WTC11 (cell line): ENCODE results near the gene BRMS1. TPM values are rescaled to one million over a fixed set of nuclear protein-coding genes. Genes with fewer than 3 reads are reported as not detected.

Experiments
- ATAC-seq: fragments of 200-7000 bp; cut with Tn5 transposase; 2 replicates; pipeline ENCODE4 v1.10.0; 2021; ENCODE audit warnings: mild to moderate bottlenecking, moderate library complexity
- CTCF ChIA-PET: fragments of 300-600 bp; sonication (Branson Sonifier 250); formaldehyde crosslinking; loops from one replicate; lab custom pipeline; 2021; ENCODE audit warnings: antibody characterized with exemption; lab: Charles Lee
- POLR2A ChIA-PET: fragments of 350-600 bp; sonication (Branson Sonifier 250); formaldehyde crosslinking; loops from one replicate; lab custom pipeline; 2021; ENCODE audit warnings: antibody characterized with exemption; lab: Charles Lee
- DNase-seq: peaks from one replicate; pipeline ENCODE4 v3.0.0; 2021; ENCODE audit warnings: low spot score
- H3K27ac Mint-ChIP-seq: 2 replicates; pipeline ENCODE4 v1.8.0; 2021; ENCODE audit warnings: mixed read lengths
- H3K27me3 Mint-ChIP-seq: 2 replicates; pipeline ENCODE4 v1.8.0; 2021; ENCODE audit warnings: low read depth, mild to moderate bottlenecking, moderate library complexity, mixed read lengths
- H3K36me3 Mint-ChIP-seq: 2 replicates; pipeline ENCODE4 v1.8.0; 2021; ENCODE audit warnings: mixed read lengths
- H3K4me1 Mint-ChIP-seq: 2 replicates; pipeline ENCODE4 v1.8.0; 2022; ENCODE audit warnings: mixed read lengths
- H3K4me3 Mint-ChIP-seq: 2 replicates; pipeline ENCODE4 v1.8.0; 2021; ENCODE audit warnings: mild to moderate bottlenecking, moderate library complexity, mixed read lengths
- H3K9me3 Mint-ChIP-seq: 2 replicates; pipeline ENCODE4 v1.8.0; 2021; ENCODE audit warnings: mixed read lengths
- ATF2 ChIP-seq: sonication (generic); formaldehyde crosslinking; IDR thresholded peaks from 2 replicates; pipeline ENCODE4 v1.8.1; 2022; ENCODE audit warnings: low read depth, missing genetic modification reagents, borderline replicate concordance
- CREB1 ChIP-seq: sonication (generic); formaldehyde crosslinking; IDR thresholded peaks from 2 replicates; pipeline ENCODE4 v1.8.0; 2023; ENCODE audit warnings: mild to moderate bottlenecking, missing genetic modification reagents
- ELF4 ChIP-seq: sonication (generic); formaldehyde crosslinking; IDR thresholded peaks from 2 replicates; pipeline ENCODE4 v1.8.1; 2022; ENCODE audit warnings: low read depth, mild to moderate bottlenecking, moderate library complexity, missing genetic modification reagents
- ESRRA ChIP-seq: sonication (generic); formaldehyde crosslinking; IDR thresholded peaks from 2 replicates; pipeline ENCODE4 v1.8.1; 2022; ENCODE audit warnings: mild to moderate bottlenecking, missing genetic modification reagents, borderline replicate concordance
- FOXP1 ChIP-seq: sonication (generic); formaldehyde crosslinking; IDR thresholded peaks from 2 replicates; pipeline ENCODE4 v1.8.0; 2022; ENCODE audit warnings: missing genetic modification reagents, mild to moderate bottlenecking, moderate library complexity, borderline replicate concordance
- IRF1 ChIP-seq: sonication (generic); formaldehyde crosslinking; IDR thresholded peaks from 2 replicates; pipeline ENCODE4 v1.8.0; 2023; ENCODE audit warnings: missing genetic modification reagents
- NFE2L1 ChIP-seq: sonication (generic); formaldehyde crosslinking; IDR thresholded peaks from 2 replicates; pipeline ENCODE4 v1.8.1; 2023; ENCODE audit warnings: missing genetic modification reagents
- NR1H2 ChIP-seq: sonication (generic); formaldehyde crosslinking; IDR thresholded peaks from 2 replicates; pipeline ENCODE4 v1.9.0; 2021; ENCODE audit warnings: mild to moderate bottlenecking, moderate library complexity, missing genetic modification reagents
- PRDM15 ChIP-seq: sonication (generic); formaldehyde crosslinking; IDR thresholded peaks from 2 replicates; pipeline ENCODE4 v1.8.0; 2022; ENCODE audit warnings: missing genetic modification reagents
- SOX15 ChIP-seq: fragments of 250-450 bp; sonication (Bioruptor Pico); IDR thresholded peaks from 2 replicates; pipeline ENCODE4 v1.9.0; 2021; ENCODE audit warnings: mild to moderate bottlenecking
- SP1 ChIP-seq: sonication (generic); formaldehyde crosslinking; conservative IDR thresholded peaks from 2 replicates; pipeline ENCODE4 v1.8.1; 2022; ENCODE audit warnings: missing genetic modification reagents
- TCF7 ChIP-seq: sonication (generic); formaldehyde crosslinking; IDR thresholded peaks from 2 replicates; pipeline ENCODE4 v1.8.0; 2022; ENCODE audit warnings: mild to moderate bottlenecking, low read depth, missing genetic modification reagents, moderate library complexity
- USF2 ChIP-seq: sonication (generic); formaldehyde crosslinking; IDR thresholded peaks from 2 replicates; pipeline ENCODE4 v1.8.1; 2023; ENCODE audit warnings: mild to moderate bottlenecking, missing genetic modification reagents, moderate library complexity
- ZNF219 ChIP-seq: sonication (generic); formaldehyde crosslinking; IDR thresholded peaks from 2 replicates; pipeline ENCODE4 v1.8.0; 2023; ENCODE audit warnings: missing genetic modification reagents, mild to moderate bottlenecking, borderline replicate concordance
- ZNF532 ChIP-seq: fragments of 250-450 bp; sonication (Bioruptor Pico); IDR thresholded peaks from 2 replicates; pipeline ENCODE4 v1.9.0; 2021; ENCODE audit warnings: mild to moderate bottlenecking, borderline replicate concordance
- ZNF671 ChIP-seq: fragments of 250-450 bp; sonication (Bioruptor Pico); IDR thresholded peaks from 2 replicates; pipeline ENCODE4 v1.8.0; 2021; ENCODE audit warnings: mild to moderate bottlenecking
- total RNA-seq: library from RNA; stranded (reverse); gene quantifications from 3 replicates; pipeline ENCODE4 v1.2.3, GENCODE V29; 2021

Gene BRMS1
- total RNA-seq, 1 experiment from 2014 or later = 44.5 TPM

GRCh38 chr11:66330931-66331330 is 14.0 kb downstream of the BRMS1 start:
- ChIA-PET POLR2A (interaction anchor here (1.1 kb wide), 1 partner anchor 18 kb away, joined by 3 read pairs; no protein-coding TSS in a partner anchor), CTCF (interaction anchor here (0.5 to 8.7 kb wide), 3 partner anchors 19 to 1303 kb away, joined by 3 to 319 read pairs (median 3); no protein-coding TSS in a partner anchor)
- peaks cover 11% of the 10 kb centered on the region for H3K27me3 Mint-ChIP-seq
- H3K27ac Mint-ChIP-seq = no peak overlapping the region
- no peak overlapping the region for H3K4me3 Mint-ChIP-seq
- no peaks in the 10 kb centered on the region for H3K36me3 Mint-ChIP-seq
- ATAC-seq = no peak
- DNase-seq = no peak
- TF ChIP-seq CREB1 (CRISPR knock-in tag) (no peak), USF2 (no peak), NFE2L1 (no peak), ZNF219 (CRISPR knock-in tag) (no peak), PRDM15 (CRISPR knock-in tag) (no peak), ELF4 (CRISPR knock-in tag) (no peak), ATF2 (no peak), ZNF532 (no peak), SP1 (CRISPR knock-in tag) (no peak), ZNF671 (CRISPR knock-in tag) (no peak), TCF7 (CRISPR knock-in tag) (no peak), NR1H2 (CRISPR knock-in tag) (no peak), IRF1 (CRISPR knock-in tag) (no peak), FOXP1 (no peak), SOX15 (no peak), ESRRA (CRISPR knock-in tag) (no peak)
- TF ChIP-seq, all 79 proteins: peak for 0
- Mint-ChIP-seq H3K4me1 (peaks cover 17% of the 10 kb centered on the region), H3K9me3 (no peaks in the 10 kb centered on the region)
